Esophagus (tissue), 2 donors: ENCODE data around the gene TBC1D19. TPM values are rescaled to one million over a fixed set of nuclear protein-coding genes. Genes with fewer than 3 reads are reported as not detected.

Source experiments
- H3K27ac ChIP-seq, 2 donors: one replicate each; pipeline ENCODE4 v1.5.1; 2013; ENCODE audit warnings: low read depth in 2 of 2, mild to moderate bottlenecking in 2 of 2, inconsistent platforms in 1 of 2, low read length in 1 of 2, moderate library complexity in 1 of 2
- H3K27me3 ChIP-seq, 2 donors: one replicate each; pipeline ENCODE4 v1.6.1; 2013; ENCODE audit warnings: low read length in 2 of 2, control low read depth in 1 of 2, mild to moderate bottlenecking in 1 of 2; ENCODE audit not compliant: insufficient read depth in 2 of 2, control insufficient read depth in 1 of 2
- H3K36me3 ChIP-seq, 2 donors: one replicate each; pipeline ENCODE4 v1.6.1; 2013; ENCODE audit warnings: low read length in 1 of 2; ENCODE audit not compliant: control insufficient read depth in 2 of 2, insufficient read depth in 2 of 2
- H3K4me1 ChIP-seq, 2 donors: one replicate each; pipeline ENCODE4 v1.6.1; 2013; ENCODE audit warnings: low read length in 1 of 2; ENCODE audit not compliant: control insufficient read depth in 2 of 2, insufficient read depth in 2 of 2
- H3K4me3 ChIP-seq, 2 donors: one replicate each; pipeline ENCODE4 v1.5.1; 2013; ENCODE audit warnings: low read length in 2 of 2, mild to moderate bottlenecking in 2 of 2, low read depth in 1 of 2, moderate library complexity in 1 of 2
- H3K9me3 ChIP-seq, 2 donors: one replicate each; pipeline ENCODE4 v1.6.1; 2013; ENCODE audit warnings: mild to moderate bottlenecking in 2 of 2, low read depth in 1 of 2, low read length in 1 of 2, moderate library complexity in 1 of 2; ENCODE audit not compliant: control insufficient read depth in 2 of 2, insufficient read depth in 1 of 2
- WGBS, 2 donors: extraction: QIAGEN DNeasy Blood & Tissue Kit; methylation state at CpG; one replicate each; pipeline ENCODE4 v1.1.7; 2013; 5-methylcytosine and 5-hydroxymethylcytosine counted together
- polyA plus RNA-seq, 2 donors: library from polyadenylated mRNA; stranded (reverse); fragments of 200-250 nt; gene quantifications; one replicate each; pipeline ENCODE4 v1.2.3, GENCODE V29; 2013
- donor health status: healthy with polysubstance abuse.
- donor health status: Bipolar disorder and iron deficiency.

Gene TBC1D19
- polyA plus RNA-seq, 2 donors = 0.77 to 1.5 TPM

GRCh38 chr4:26772096-26772873 is 188.4 kb downstream of the TBC1D19 start:
- 89 to 91% methylated on average over 5 of the region's 5 CpGs for WGBS, 2 donors
- Histone ChIP-seq H3K4me3 (no peak overlapping the region), H3K27ac (no peak overlapping the region), H3K9me3 (peaks cover 0 to 4% of the 10 kb centered on the region in 2 donors), H3K36me3 (no peaks in the 10 kb centered on the region), H3K4me1 (no peaks in the 10 kb centered on the region), H3K27me3 (peaks cover 4 to 6% of the 10 kb centered on the region in 2 donors)

- Histone ChIP-seq H3K4me1 (peaks cover 0 to 2% of the 10 kb centered on the region in 2 donors), H3K9me3 (no peaks in the 10 kb centered on the region), H3K27ac (peak overlapping the region in 1 of 2 donors; percentile 1), H3K36me3 (no peaks in the 10 kb centered on the region), H3K4me3 (no peak overlapping the region), H3K27me3 (peaks cover 0 to 6% of the 10 kb centered on the region in 2 donors)
- WGBS, 2 donors = 66 to 85% methylated on average over 2 of the region's 2 CpGs
These were observed 195.3 kb downstream of the TBC1D19 start for GRCh38 chr4:26779224-26779623.

GRCh38 chr4:26779674-26780073 is 195.8 kb downstream of the TBC1D19 start:
- H3K27me3 ChIP-seq = peaks cover 0 to 6% of the 10 kb centered on the region in 2 donors
- H3K36me3 ChIP-seq = no peaks in the 10 kb centered on the region
- peaks cover 0 to 2% of the 10 kb centered on the region in 2 donors for H3K4me1 ChIP-seq
- 43 to 75% methylated on average over 2 of the region's 2 CpGs for WGBS, 2 donors
- no peak overlapping the region for H3K4me3 ChIP-seq
- peak overlapping the region in 1 of 2 donors; percentile 1 for H3K27ac ChIP-seq
- no peaks in the 10 kb centered on the region for H3K9me3 ChIP-seq

- Histone ChIP-seq H3K36me3 (no peaks in the 10 kb centered on the region), H3K4me3 (no peak overlapping the region), H3K9me3 (no peaks in the 10 kb centered on the region), H3K4me1 (peaks cover 0 to 2% of the 10 kb centered on the region in 2 donors), H3K27ac (peak overlapping the region in 1 of 2 donors; percentile 52), H3K27me3 (peaks cover 0 to 3% of the 10 kb centered on the region in 2 donors)
- 56 to 59% methylated on average over 1 of the region's 1 CpG for WGBS, 2 donors
These were observed 196.7 kb downstream of the TBC1D19 start for GRCh38 chr4:26780539-26780938.

GRCh38 chr4:26782168-26782829 is 198.4 kb downstream of the TBC1D19 start:
- no peaks in the 10 kb centered on the region for H3K36me3 ChIP-seq
- no peaks in the 10 kb centered on the region for H3K9me3 ChIP-seq
- no peak overlapping the region for H3K4me3 ChIP-seq
- H3K27ac ChIP-seq = no peak overlapping the region
- peaks cover 0 to 3% of the 10 kb centered on the region in 2 donors for H3K4me1 ChIP-seq
- WGBS, 2 donors = 52 to 55% methylated on average over 3 of the region's 3 CpGs
- peaks cover 0 to 6% of the 10 kb centered on the region in 2 donors for H3K27me3 ChIP-seq

- no peak overlapping the region for H3K27ac ChIP-seq
These were observed 198.9 kb downstream of the TBC1D19 start for GRCh38 chr4:26782830-26783202.

GRCh38 chr4:26784207-26784865 is 200.5 kb downstream of the TBC1D19 start:
- no peaks in the 10 kb centered on the region for H3K9me3 ChIP-seq
- no peak overlapping the region for H3K4me3 ChIP-seq
- peaks cover 0 to 9% of the 10 kb centered on the region in 2 donors for H3K27me3 ChIP-seq
- no peak overlapping the region for H3K27ac ChIP-seq
- H3K36me3 ChIP-seq = no peaks in the 10 kb centered on the region
- WGBS, 2 donors = 96 to 98% methylated on average over 1 of the region's 1 CpG
- H3K4me1 ChIP-seq = peaks cover 3 to 6% of the 10 kb centered on the region in 2 donors

More at GRCh38 chr4:26782830-26783202, 198.9 kb downstream of the TBC1D19 start:
- Histone ChIP-seq H3K27me3 (peaks cover 0 to 6% of the 10 kb centered on the region in 2 donors), H3K4me1 (peaks cover 0 to 6% of the 10 kb centered on the region in 2 donors), H3K36me3 (no peaks in the 10 kb centered on the region), H3K4me3 (no peak overlapping the region), H3K9me3 (no peaks in the 10 kb centered on the region)
- 46 to 50% methylated on average over 5 of the region's 5 CpGs for WGBS, 2 donors

- Histone ChIP-seq H3K4me1 (peaks cover 3 to 4% of the 10 kb centered on the region in 2 donors), H3K9me3 (no peaks in the 10 kb centered on the region), H3K4me3 (no peak overlapping the region), H3K27ac (no peak overlapping the region), H3K27me3 (peaks cover 0 to 9% of the 10 kb centered on the region in 2 donors), H3K36me3 (no peaks in the 10 kb centered on the region)
- 87 to 90% methylated on average over 4 of the region's 4 CpGs for WGBS, 2 donors
These were observed 201.4 kb downstream of the TBC1D19 start for GRCh38 chr4:26785312-26785711.

GRCh38 chr4:26785810-26786209 is 201.9 kb downstream of the TBC1D19 start:
- Histone ChIP-seq H3K4me3 (no peak overlapping the region), H3K36me3 (no peaks in the 10 kb centered on the region), H3K27ac (no peak overlapping the region), H3K27me3 (peaks cover 0 to 9% of the 10 kb centered on the region in 2 donors), H3K9me3 (no peaks in the 10 kb centered on the region), H3K4me1 (peaks cover 3 to 4% of the 10 kb centered on the region in 2 donors)
- 70 to 83% methylated on average over 2 of the region's 2 CpGs for WGBS, 2 donors
